NCI-H510A (cell line): Measurements from ENCODE around the gene MBD3.
"Not testable (repeated sequence)": the region's sequence is repeated elsewhere in the genome, so short reads cannot be mapped to it uniquely, and the experiment has no call there.

ENCODE experiments used
- DNase-seq: peaks from one replicate; lab custom pipeline; 2025; lab: John Stamatoyannopoulos, UW

Gene MBD3

GRCh38 chr19:1538978-1539377 lies 53.7 kb downstream of the MBD3 start:
- no peak for DNase-seq

- DNase-seq: not testable (repeated sequence)
Measured at GRCh38 chr19:1535699-1536098, 57.0 kb downstream of the MBD3 start.

GRCh38 chr19:1534972-1535371 lies 57.7 kb downstream of the MBD3 start:
- DNase-seq: no peak

- DNase-seq: no peak
Measured at GRCh38 chr19:1533510-1534150, 59.0 kb downstream of the MBD3 start.

- DNase-seq: no peak
Measured at GRCh38 chr19:1532003-1532402, 60.7 kb downstream of the MBD3 start.

- no peak for DNase-seq
Measured at GRCh38 chr19:1531587-1531986, 61.1 kb downstream of the MBD3 start.

- not testable (repeated sequence) for DNase-seq
Measured at GRCh38 chr19:1530856-1531255, 61.8 kb downstream of the MBD3 start.

- DNase-seq: no peak
Measured at GRCh38 chr19:1529430-1529816, 63.2 kb downstream of the MBD3 start.

GRCh38 chr19:1528596-1529429 lies 63.9 kb downstream of the MBD3 start:
- no peak for DNase-seq

- no peak for DNase-seq
Measured at GRCh38 chr19:1527650-1528309, 64.9 kb downstream of the MBD3 start.

- no peak for DNase-seq
Measured at GRCh38 chr19:1526979-1527649, 65.6 kb downstream of the MBD3 start.

GRCh38 chr19:1526066-1526778 lies 66.4 kb downstream of the MBD3 start:
- no peak for DNase-seq

- DNase-seq: no peak
Measured at GRCh38 chr19:1525343-1525742, 67.3 kb downstream of the MBD3 start.

GRCh38 chr19:1524972-1525325 lies 67.7 kb downstream of the MBD3 start:
- no peak for DNase-seq

GRCh38 chr19:1524287-1524971 lies 68.2 kb downstream of the MBD3 start:
- no peak for DNase-seq
